HCT116 (cell line): ENCODE results near the gene CERS6. TPM values are rescaled to one million over a fixed set of nuclear protein-coding genes. Genes with fewer than 3 reads are reported as not detected.

Source experiments
- ATAC-seq: fragments of 200-7000 bp; cut with Tn5 transposase; 2 replicates; pipeline ENCODE4 v1.9.1; 2020; ENCODE audit warnings: mild to moderate bottlenecking, moderate library complexity
- BruUV-seq: library from RNA; stranded (reverse); fragments of 400-500 nt; replicated peaks from 2 replicates; lab custom pipeline; 2021; lab: Mats Ljungman, UMichigan
- CTCF ChIA-PET: fragments of 300-600 bp; sonication (Branson Sonifier 250); formaldehyde crosslinking; loops from one replicate; lab custom pipeline; 2021; ENCODE audit warnings: antibody characterized with exemption; lab: Charles Lee
- POLR2A ChIA-PET: fragments of 300-600, 350-600 bp; sonication (Branson Sonifier 250); formaldehyde crosslinking; loops from one replicate; lab custom pipeline; 2021; ENCODE audit warnings: antibody characterized with exemption; lab: Charles Lee
- RAD21 ChIA-PET, 2 experiments: fragments of 300-600 bp; sonication (Branson Sonifier 250); formaldehyde crosslinking; loops; one replicate each; lab custom pipeline; 2023; ENCODE audit warnings: low total read pairs in 2 of 2; ENCODE audit not compliant: uncharacterized antibody in 2 of 2, unreplicated experiment in 2 of 2, low non-redundant PET in 1 of 2; lab: Charles Lee
- DNase-seq: peaks from one replicate; pipeline ENCODE4 v3.0.0-alpha.2; 2010; ENCODE audit warnings: low read depth, low spot score
- H2AFZ ChIP-seq: fragments of 200-600 bp; shearing (Covaris generic), sonication (generic); 2 replicates; pipeline ENCODE4 v1.6.1; 2017; ENCODE audit warnings: low read depth, mixed run types, mixed read lengths, antibody characterized with exemption, low read length; ENCODE audit not compliant: poor library complexity, severe bottlenecking
- H3K27ac ChIP-seq: 2 replicates; pipeline ENCODE4 v1.5.1; 2012; ENCODE audit warnings: low read depth, low read length
- H3K27me3 ChIP-seq: fragments of 200-600 bp; sonication (generic); 2 replicates; pipeline ENCODE4 v1.6.1; 2016; ENCODE audit warnings: mixed run types, low read length, mixed read lengths; ENCODE audit not compliant: insufficient read depth
- H3K36me3 ChIP-seq, 2 experiments: fragments of 200-500 bp in 1 of 2; fragments of 200-600 bp in 1 of 2; sonication (Bioruptor generic) in 1 of 2; sonication (generic) in 1 of 2; 2 replicates each; pipeline versions ENCODE4 v1.5.1 to v1.6.1; 2014 to 2016; ENCODE audit warnings: low read length in 2 of 2, inconsistent platforms in 1 of 2, mixed read lengths in 1 of 2, mixed run types in 1 of 2; ENCODE audit not compliant: insufficient read depth in 2 of 2, control insufficient read depth in 1 of 2
- H3K4me1 ChIP-seq, 2 experiments: fragments of 200-600 bp in 1 of 2; sonication (generic) in 1 of 2; 2 replicates each; pipeline versions ENCODE4 v1.5.1 to v1.6.1; 2012 to 2017; ENCODE audit warnings: low read length in 2 of 2, inconsistent platforms in 1 of 2, mild to moderate bottlenecking in 1 of 2, mixed read lengths in 1 of 2, mixed run types in 1 of 2, moderate library complexity in 1 of 2; ENCODE audit not compliant: insufficient read depth in 2 of 2, control insufficient read depth in 1 of 2
- H3K4me2 ChIP-seq: fragments of 200-600 bp; sonication (generic); 2 replicates; pipeline ENCODE4 v1.6.1; 2017; ENCODE audit warnings: mixed run types, low read length, mixed read lengths
- H3K4me3 ChIP-seq, 2 experiments: fragments of 200-600 bp in 1 of 2; sonication (generic) in 1 of 2; replicated peaks in 1 of 2; 2 replicates each; pipeline ENCODE4 v1.5.1; 2011 to 2016; ENCODE audit warnings: low read length in 2 of 2, control low read depth in 1 of 2, low read depth in 1 of 2, mild to moderate bottlenecking in 1 of 2, mixed read lengths in 1 of 2, mixed run types in 1 of 2
- H3K79me2 ChIP-seq: fragments of 200-600 bp; sonication (generic); 2 replicates; pipeline ENCODE4 v1.6.1; 2017; ENCODE audit warnings: mild to moderate bottlenecking, mixed run types, low read length, moderate library complexity, mixed read lengths; ENCODE audit not compliant: insufficient read depth
- H3K9ac ChIP-seq: fragments of 200-600 bp; sonication (generic); 2 replicates; pipeline ENCODE4 v1.6.1; 2016; ENCODE audit warnings: low read length, mixed read lengths
- H3K9me2 ChIP-seq: fragments of 200-600 bp; sonication (generic), shearing (Covaris generic); 2 replicates; pipeline ENCODE4 v1.6.1; 2017; ENCODE audit warnings: mixed run types, mild to moderate bottlenecking, moderate library complexity; ENCODE audit not compliant: insufficient read depth
- H3K9me3 ChIP-seq, 2 experiments: fragments of 200-500 bp in 1 of 2; fragments of 200-600 bp in 1 of 2; sonication (Bioruptor generic) in 1 of 2; sonication (generic) in 1 of 2; 2 replicates each; pipeline ENCODE4 v1.6.1; 2014 to 2017; ENCODE audit warnings: low read length in 2 of 2, mixed read lengths in 2 of 2, inconsistent platforms in 1 of 2, low read depth in 1 of 2, mild to moderate bottlenecking in 1 of 2, mixed run types in 1 of 2, moderate library complexity in 1 of 2; ENCODE audit not compliant: control insufficient read depth in 1 of 2, insufficient read depth in 1 of 2
- H4K20me1 ChIP-seq: fragments of 200-600 bp; sonication (generic), shearing (Covaris generic); 2 replicates; pipeline ENCODE4 v1.6.1; 2017; ENCODE audit warnings: mixed run types, mild to moderate bottlenecking, moderate library complexity; ENCODE audit not compliant: insufficient read depth
- EZH2phosphoT487 ChIP-seq: fragments of 200-600 bp; IDR thresholded peaks from 2 replicates; pipeline ENCODE4 v1.6.1; 2018; ENCODE audit warnings: antibody characterized with exemption, borderline replicate concordance
- JUND ChIP-seq: IDR thresholded peaks from 2 replicates; pipeline ENCODE4 v1.6.1; 2012
- SP1 ChIP-seq: IDR thresholded peaks from 2 replicates; pipeline ENCODE4 v1.6.1; 2012; ENCODE audit warnings: low read depth
- TCF7L2 ChIP-seq: IDR thresholded peaks from 2 replicates; pipeline ENCODE4 v1.7.0; 2011; ENCODE audit warnings: borderline replicate concordance, inconsistent platforms; ENCODE audit not compliant: insufficient read depth, insufficient read length; ENCODE audit errors: extremely low read depth
- YY1 ChIP-seq: IDR thresholded peaks from 2 replicates; pipeline ENCODE4 v1.6.1; 2011; ENCODE audit warnings: low read length, low read depth, moderate library complexity, mild to moderate bottlenecking; ENCODE audit not compliant: insufficient replicate concordance; ENCODE audit errors: extremely low read depth
- ZFX ChIP-seq: fragments of 450-650 bp; IDR thresholded peaks from 2 replicates; pipeline ENCODE4 v1.6.1; 2017
- intact Hi-C: fragments of 100-400 bp; cut with micrococcal nuclease; formaldehyde crosslinking; loops from 2 replicates; pipeline ENCODE4 v1.10.0; 2022
- total RNA-seq: library from RNA; stranded (reverse); gene quantifications from one replicate; pipeline ENCODE4 v1.2.1, GENCODE V29; 2021; ENCODE audit not compliant: unreplicated experiment
- TF ChIP-seq, protein P1 (sequence below): IDR thresholded peaks from 2 replicates; pipeline ENCODE4 v1.6.1; 2012
- TF ChIP-seq, protein P2 (sequence below): IDR thresholded peaks from 2 replicates; pipeline ENCODE4 v1.6.1; 2011; ENCODE audit warnings: mild to moderate bottlenecking, low read length, moderate library complexity; ENCODE audit not compliant: insufficient replicate concordance; ENCODE audit errors: extremely low read depth

CERS6 gene
- total RNA-seq, 1 experiment from 2014 or later = 37.0 TPM

DNA sequence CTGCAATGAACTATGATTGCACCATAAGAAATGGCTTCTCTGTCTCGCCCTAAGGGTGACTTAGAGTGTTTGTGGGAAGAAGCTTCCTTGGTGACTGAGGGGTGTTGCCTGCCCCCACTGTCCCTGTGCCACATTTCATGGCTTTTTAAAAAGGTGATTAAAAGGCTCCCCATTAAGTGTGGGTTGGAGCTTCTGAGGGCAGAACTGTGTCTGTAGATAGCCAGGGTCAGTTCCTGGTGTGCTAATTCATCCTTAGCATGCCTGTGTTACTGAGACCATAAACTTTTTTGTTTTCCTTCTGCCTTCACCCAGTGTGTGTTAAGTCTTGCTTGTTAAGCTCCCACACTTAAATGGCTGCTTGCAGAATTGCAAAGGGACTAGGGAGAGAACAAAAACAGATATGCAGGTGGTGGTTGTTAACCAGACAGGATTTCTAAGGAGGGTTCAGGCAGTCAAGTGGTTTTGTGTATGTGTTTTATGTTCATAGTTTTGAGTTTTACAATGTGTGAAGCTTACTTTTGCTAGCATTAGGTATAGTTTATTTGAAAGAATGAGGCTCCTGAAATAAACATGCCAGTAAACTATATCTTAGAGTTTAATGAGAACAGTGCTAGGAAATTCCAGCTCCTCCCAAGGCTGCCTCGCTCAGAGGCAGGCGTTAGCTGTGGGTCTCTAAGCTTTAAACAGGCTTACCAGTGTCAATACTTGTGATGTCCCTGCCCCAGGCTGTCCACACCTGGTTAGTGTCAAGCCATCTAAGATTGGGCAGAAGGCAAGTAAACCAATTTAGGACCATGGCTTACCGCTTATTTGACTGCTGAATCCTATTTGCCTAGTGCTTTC lies 14.5 kb downstream of the CERS6 start:
- H3K79me2 ChIP-seq = peaks cover 97% of the 10 kb centered on the region
- DNase-seq (no peak), ATAC-seq (no peak)
- no peak overlapping the region for H3K4me3 ChIP-seq
- no peak overlapping the region for H3K9ac ChIP-seq
- ChIA-PET POLR2A (no interaction called here), RAD21 (no interaction called here), CTCF (no interaction called here)
- intact Hi-C loops = no loop called here
- no TSS peak for BruUV-seq
- no peaks in the 10 kb centered on the region for H3K36me3 ChIP-seq
- peaks cover 16% of the 10 kb centered on the region; the same call in 1 of the 2 replicates for H4K20me1 ChIP-seq
- no peak for TF ChIP-seq YY1
- TF ChIP-seq, protein P1, sequence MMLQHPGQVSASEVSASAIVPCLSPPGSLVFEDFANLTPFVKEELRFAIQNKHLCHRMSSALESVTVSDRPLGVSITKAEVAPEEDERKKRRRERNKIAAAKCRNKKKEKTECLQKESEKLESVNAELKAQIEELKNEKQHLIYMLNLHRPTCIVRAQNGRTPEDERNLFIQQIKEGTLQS = no peak
- TF ChIP-seq EZH2phosphoT487 = no peak
- TF ChIP-seq, protein P2, sequence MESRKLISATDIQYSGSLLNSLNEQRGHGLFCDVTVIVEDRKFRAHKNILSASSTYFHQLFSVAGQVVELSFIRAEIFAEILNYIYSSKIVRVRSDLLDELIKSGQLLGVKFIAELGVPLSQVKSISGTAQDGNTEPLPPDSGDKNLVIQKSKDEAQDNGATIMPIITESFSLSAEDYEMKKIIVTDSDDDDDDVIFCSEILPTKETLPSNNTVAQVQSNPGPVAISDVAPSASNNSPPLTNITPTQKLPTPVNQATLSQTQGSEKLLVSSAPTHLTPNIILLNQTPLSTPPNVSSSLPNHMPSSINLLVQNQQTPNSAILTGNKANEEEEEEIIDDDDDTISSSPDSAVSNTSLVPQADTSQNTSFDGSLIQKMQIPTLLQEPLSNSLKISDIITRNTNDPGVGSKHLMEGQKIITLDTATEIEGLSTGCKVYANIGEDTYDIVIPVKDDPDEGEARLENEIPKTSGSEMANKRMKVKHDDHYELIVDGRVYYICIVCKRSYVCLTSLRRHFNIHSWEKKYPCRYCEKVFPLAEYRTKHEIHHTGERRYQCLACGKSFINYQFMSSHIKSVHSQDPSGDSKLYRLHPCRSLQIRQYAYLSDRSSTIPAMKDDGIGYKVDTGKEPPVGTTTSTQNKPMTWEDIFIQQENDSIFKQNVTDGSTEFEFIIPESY = no peak
- TF ChIP-seq SP1 = no peak
- no peak for TF ChIP-seq ZFX
- no peak for TF ChIP-seq TCF7L2
- TF ChIP-seq JUND = no peak
- H3K4me1 ChIP-seq = no peaks in the 10 kb centered on the region; a peak in 1 of 4 replicates
- no peak overlapping the region for H3K27ac ChIP-seq
- no peaks in the 10 kb centered on the region for H3K9me2 ChIP-seq
- no peaks in the 10 kb centered on the region for H3K27me3 ChIP-seq
- H3K4me2 ChIP-seq = no peak overlapping the region
- no peak overlapping the region for H2AFZ ChIP-seq
- no peaks in the 10 kb centered on the region for H3K9me3 ChIP-seq
